ENCODE results near the gene ZNF768.
"Not testable (repeated sequence)": the region's sequence is repeated elsewhere in the genome, so short reads cannot be mapped to it uniquely, and the experiment has no call there.

Gene ZNF768

GRCh38 chr16:30555315-30556124, 29.2 kb upstream of the ZNF768 start:
- DNase-seq (ENCODE audit: low spot score) = no peak

DNA sequence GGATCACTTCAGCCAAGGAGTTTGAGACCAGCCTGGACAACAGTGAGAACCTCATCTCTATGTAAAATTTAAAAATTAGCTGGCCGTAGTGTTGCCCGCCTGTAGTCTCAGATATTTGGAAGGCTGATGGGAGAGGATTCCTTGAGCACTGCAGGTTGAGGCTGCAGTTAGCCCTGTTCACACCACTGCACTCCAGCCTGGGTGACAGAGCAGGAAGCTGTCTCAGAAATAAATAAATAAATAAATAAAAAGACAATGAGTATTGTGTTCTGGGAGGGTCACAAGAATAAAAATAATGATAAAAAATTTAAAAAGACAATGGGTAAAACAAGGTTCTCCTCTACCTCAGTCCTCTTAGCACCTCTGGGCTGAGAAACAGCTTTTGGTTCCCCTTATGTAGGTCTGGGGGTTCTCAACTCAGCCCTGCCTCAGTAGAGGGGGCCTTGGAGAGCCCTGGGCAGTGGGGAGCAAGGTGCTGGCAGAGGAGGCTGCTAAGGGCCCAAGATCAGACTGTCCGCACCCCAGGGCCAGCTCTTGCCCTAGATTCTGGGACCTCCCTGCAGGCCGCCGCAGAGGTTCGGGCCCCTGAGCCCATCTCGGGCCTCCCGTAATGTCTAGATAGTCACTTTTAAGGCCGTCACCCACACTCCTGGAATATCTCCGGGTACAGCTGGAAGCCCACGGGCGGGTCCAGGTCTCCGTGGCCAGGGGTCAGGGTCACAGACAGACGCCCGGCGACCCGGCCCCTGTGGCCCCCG, 28.4 kb upstream of the ZNF768 start:
- no peak for DNase-seq (ENCODE audit: low spot score)

DNA sequence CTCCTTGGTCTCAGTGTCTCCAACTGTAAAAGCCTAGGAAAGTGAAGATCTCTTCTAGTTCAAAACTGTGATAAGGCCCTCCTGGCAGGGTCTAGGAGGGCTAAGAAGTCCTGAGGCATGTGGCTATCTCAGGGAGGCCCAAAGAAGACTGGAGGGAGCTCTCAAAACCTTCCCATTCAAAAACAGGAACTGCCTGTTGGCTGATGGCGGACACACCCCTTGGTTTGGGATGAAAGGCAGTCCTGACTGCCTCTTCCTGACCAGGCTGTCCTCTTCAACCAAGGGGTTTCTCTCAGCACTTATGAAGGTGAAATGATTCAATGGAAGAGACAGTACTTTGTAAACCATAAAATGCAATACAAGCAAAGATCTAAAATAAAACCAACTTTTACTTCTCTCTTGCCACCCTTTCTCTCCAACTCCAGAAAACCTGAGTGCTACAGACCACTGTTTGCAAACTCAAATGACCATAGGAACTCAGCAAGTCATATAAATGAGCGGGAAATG, 27.1 kb upstream of the ZNF768 start:
- DNase-seq (ENCODE audit: low spot score) = no peak

DNA sequence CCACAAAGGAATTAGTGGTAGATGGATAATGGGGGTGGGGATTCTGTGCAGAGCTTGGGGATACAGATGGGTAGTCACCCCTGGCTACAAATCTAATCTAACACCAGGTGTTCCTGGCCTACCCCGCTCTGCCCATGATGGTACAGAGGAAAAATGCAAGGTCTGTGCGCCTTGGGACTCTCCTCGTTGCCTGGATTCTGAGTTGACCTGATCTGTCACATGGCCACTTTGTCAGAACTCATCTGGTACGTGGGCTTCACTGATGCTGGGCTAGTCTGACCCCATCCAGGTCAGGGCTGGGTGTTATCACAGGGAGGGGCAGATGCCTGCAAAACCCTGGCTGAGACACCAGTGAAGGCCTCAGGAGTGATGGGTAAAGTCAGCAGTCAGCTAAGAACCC, 26.6 kb upstream of the ZNF768 start:
- no peak for DNase-seq (ENCODE audit: low spot score)

GRCh38 chr16:30551781-30552180, 25.4 kb upstream of the ZNF768 start:
- DNase-seq (ENCODE audit: low spot score) = no peak

GRCh38 chr16:30548416-30549253, 22.3 kb upstream of the ZNF768 start:
- DNase-seq (ENCODE audit: low spot score) = no peak

- no peak for DNase-seq (ENCODE audit: low spot score)
These were observed 19.7 kb upstream of the ZNF768 start for GRCh38 chr16:30546115-30546514.

GRCh38 chr16:30543067-30543466, 16.7 kb upstream of the ZNF768 start:
- no peak for DNase-seq (ENCODE audit: low spot score)

- DNase-seq (ENCODE audit: low spot score) = no peak
These were observed 15.3 kb upstream of the ZNF768 start for GRCh38 chr16:30541502-30542329.

DNA sequence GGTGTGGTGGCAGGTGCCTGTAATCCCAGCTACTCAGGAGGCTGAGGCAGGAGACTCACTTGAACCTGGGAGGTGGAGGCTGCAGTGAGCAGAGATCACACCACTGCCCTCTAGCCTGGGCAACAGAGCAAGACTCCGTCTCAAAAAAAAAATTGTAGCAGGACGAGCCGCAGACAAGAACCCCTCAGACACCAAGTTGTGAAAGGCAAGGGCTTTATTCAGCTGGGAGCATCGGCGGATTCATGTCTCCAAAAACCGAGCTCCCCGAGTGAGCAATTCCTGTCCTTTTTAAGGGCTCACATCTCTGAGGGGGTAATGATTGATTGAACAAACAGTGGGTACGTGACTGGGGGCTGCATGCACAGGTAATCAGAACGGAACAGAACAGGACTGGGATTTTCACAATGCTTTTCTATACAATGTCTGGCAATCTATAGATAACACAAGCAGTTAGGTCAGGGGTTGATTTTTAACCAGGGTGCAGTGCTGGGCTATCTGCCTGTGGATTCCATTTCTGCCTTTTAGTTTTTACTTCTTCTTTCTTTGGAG, 14.6 kb upstream of the ZNF768 start:
- DNase-seq (ENCODE audit: low spot score) = not testable (repeated sequence)

GRCh38 chr16:30539986-30540526, 13.7 kb upstream of the ZNF768 start:
- DNase-seq (ENCODE audit: low spot score) = not testable (repeated sequence)

GRCh38 chr16:30539000-30539964, 12.9 kb upstream of the ZNF768 start:
- DNase-seq (ENCODE audit: low spot score) = no peak

DNA sequence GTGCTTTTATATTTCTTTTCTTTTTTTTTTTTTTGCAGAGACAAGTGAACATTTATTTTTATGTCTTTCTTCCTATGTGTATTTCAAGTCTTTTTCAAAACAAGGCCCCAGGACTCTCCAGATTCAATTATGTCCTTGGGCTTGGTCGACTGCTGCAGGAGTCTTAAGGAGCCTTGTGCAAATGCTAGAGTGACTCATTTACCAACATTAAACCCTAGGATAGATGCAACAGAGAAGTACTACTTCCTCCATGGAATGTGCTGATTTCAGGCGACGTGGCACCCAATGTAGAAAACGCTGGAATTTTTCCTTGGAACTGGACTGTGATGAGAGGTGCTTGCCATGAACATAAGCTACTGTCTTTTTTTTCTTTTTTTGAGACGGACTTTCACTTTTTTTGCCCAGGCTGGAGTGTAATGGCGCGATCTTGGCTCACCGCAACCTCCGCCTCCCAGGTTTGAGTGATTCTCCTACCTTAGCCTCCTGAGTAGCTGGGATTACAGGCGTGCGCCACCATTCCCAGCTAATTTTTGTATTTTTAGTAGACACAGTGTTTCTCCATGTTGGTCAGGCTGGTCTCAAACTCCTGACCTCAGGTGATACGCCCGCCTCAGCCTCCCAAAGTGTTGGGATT, 10.1 kb upstream of the ZNF768 start:
- not testable (repeated sequence) for DNase-seq (ENCODE audit: low spot score)

DNA sequence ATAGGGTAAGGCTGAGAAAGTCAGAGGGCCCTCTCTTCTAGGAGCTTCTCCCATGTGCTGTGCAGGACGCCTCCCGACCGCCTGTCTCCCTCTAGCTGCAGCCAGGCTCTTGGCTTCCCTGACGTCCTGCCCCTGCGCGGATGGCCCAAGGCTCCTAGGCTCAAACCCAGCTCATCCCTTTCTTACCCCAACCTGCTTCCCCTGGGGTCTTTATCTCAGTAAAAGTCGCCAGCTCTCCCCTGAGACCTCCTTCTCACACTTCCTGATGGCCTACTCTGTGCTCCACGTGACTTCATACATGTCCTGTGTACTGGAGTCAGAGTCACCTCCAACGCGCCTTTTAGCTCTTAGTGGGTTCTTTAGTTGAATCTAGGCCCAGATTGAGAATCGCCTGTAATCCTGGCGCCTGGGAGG, 9.4 kb upstream of the ZNF768 start:
- peak; percentile 72 for DNase-seq (ENCODE audit: low spot score)

- DNase-seq (ENCODE audit: low spot score) = no peak
These were observed 8.9 kb upstream of the ZNF768 start for GRCh38 chr16:30535106-30535776.

DNA sequence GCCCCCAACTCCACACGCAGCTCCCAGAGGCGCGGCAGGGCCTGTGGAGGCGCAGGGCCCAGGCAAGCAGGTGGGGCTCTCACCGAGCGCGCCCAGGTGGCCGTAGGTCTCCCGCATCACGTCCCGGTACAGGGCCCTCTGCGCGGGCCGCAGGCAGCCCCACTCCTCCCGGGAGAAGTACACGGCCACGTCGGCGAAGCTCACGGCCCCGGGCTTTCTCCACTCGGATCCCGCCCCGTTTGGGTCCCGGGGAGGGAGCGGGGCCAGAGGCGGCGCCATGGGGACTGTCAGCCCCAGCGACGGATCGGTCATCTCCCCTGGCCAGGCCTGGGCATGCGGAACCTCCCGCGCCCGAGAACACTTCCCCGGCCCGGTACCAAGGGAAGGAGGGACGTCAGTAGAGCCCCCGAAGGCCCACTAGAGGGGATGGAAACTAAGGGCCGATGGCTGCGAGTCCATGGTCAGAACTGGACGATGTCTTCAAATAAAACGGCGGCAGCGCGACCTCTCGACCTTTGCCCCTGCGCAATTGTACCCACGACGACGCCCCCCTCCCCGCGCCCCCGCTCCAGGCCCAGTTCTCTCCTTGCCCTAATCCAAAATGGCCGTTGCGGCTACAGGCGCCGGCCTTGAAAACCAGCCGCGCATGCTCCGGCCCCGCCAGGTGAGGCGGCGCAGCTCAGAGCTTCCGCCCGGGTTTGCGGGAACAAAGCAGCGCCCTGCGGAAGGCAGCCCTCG, 8.2 kb upstream of the ZNF768 start, which contains the start of gene ZNF747:
Gene ZNF747, minus strand, starts transcription at position 491 of the 738 bp plus-strand sequence. Its CDS starts 179 bp downstream, at position 312.
- peak; percentile 90 for DNase-seq (ENCODE audit: low spot score)

GRCh38 chr16:30533748-30534367, 7.5 kb upstream of the ZNF768 start:
- DNase-seq (ENCODE audit: low spot score) = no peak
